ENCODE data around the gene SET.
"Not testable (repeated sequence)": the region's sequence is repeated elsewhere in the genome, so short reads cannot be mapped to it uniquely, and the experiment has no call there.

SET gene, protein sequence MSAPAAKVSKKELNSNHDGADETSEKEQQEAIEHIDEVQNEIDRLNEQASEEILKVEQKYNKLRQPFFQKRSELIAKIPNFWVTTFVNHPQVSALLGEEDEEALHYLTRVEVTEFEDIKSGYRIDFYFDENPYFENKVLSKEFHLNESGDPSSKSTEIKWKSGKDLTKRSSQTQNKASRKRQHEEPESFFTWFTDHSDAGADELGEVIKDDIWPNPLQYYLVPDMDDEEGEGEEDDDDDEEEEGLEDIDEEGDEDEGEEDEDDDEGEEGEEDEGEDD

GRCh38 chr9:128688501-128689292 is at the start of gene SET:
SET (plus strand) TSS chr9:128689222; CDS start chr9:128689583, 361 bp downstream.
- DNase-seq = peak; percentile 83 to 89

GRCh38 chr9:128640603-128641002 is 48.4 kb upstream of the SET start:
- no peak for DNase-seq

GRCh38 chr9:128642675-128643245 is 46.3 kb upstream of the SET start:
- no peak for DNase-seq

DNA sequence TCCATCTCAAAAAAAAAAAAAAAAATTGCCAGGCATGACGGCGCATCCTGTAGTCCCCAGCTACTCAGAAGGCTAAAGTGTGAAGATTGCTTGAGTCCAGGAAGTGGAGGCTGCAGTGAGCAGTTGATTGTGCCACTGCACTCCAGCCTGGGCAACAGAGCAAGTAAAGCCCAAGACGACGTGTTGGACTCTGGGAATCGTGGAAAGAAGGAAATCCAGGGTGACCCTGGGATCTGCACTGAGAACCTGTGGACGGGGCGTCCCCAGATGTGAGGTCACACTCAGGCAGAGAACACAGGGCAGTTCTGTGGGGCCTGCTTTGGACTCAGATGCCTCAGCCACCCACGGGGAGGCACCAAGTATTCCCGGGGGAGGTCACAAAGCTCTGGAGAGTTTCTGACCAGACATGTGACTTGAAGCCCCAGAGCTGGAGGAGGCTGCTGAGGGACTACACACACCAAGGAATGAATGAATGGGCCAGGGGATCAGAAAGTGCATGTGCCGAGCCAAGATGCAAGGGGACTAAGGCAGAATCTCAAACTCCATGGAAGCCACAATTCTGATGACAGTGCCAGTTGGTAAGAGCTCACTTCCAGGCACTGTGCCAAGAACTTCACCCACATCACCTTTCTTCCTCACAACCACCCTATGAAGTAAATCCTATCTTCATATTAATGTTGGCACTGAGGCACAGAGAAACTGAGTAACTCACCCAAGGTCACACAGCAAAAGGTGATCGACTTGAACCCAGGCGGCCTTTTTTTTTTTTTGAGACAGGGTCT is 45.3 kb upstream of the SET start:
- no peak for DNase-seq

GRCh38 chr9:128648206-128648605 is 40.8 kb upstream of the SET start:
- DNase-seq = not testable (repeated sequence)

DNA sequence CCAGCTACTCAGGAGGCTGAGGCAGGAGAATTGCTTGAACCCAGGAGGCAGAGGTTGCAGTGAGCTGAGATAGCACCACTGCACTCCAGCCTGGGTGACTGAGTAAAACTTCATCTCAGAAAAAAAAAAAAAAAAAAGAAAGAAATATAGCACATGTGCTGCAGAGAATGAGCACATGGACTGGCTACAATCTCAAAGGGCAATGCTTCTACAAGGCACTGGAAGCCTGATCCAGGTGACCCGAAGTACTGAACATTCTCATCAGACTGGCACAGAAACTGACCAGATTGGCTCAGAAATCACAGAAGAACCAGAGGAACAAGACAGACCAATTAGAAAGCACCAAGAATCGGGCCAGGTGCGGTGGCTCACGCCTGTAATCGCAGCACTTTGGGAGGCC is 37.2 kb upstream of the SET start:
- DNase-seq = no peak

DNA sequence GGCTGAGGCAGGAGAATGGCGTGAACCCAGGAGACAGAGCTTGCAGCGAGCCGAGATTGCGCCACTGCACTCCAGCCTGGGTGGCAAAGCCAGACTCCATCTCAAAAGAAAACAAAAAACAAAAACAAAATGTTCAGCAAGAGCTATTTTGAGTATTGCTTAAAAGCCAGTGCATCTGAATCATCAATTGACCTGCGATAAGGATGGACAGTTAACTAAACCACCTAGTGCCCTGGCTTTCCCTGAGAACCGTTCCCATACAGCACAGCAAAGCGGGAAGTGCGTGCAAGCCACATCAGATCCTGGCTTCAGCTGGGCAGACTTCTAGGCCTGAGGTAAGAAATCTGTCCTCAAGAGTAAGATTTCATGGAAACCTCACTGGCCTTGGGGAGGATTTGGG is 35.1 kb upstream of the SET start:
- no peak for DNase-seq

DNA sequence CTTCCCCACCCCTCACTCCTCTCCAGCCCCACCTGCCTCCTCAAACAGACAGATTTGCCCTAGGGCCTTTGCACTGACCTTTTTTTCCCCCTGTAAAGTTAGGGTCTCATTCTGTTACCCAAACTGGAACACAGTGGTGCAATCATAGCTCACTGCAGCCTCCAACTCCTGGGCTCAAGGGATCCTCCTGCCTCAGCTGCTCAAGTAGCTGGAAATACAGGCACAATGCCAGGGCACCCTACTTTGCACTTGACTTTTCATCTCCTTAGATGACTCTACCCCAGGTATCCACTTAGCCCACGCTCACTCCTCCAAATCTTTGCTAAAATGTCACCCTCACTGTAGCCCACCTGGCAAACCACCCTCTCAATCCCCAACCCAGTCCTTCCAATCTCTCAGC is 34.5 kb upstream of the SET start:
- DNase-seq = no peak

DNA sequence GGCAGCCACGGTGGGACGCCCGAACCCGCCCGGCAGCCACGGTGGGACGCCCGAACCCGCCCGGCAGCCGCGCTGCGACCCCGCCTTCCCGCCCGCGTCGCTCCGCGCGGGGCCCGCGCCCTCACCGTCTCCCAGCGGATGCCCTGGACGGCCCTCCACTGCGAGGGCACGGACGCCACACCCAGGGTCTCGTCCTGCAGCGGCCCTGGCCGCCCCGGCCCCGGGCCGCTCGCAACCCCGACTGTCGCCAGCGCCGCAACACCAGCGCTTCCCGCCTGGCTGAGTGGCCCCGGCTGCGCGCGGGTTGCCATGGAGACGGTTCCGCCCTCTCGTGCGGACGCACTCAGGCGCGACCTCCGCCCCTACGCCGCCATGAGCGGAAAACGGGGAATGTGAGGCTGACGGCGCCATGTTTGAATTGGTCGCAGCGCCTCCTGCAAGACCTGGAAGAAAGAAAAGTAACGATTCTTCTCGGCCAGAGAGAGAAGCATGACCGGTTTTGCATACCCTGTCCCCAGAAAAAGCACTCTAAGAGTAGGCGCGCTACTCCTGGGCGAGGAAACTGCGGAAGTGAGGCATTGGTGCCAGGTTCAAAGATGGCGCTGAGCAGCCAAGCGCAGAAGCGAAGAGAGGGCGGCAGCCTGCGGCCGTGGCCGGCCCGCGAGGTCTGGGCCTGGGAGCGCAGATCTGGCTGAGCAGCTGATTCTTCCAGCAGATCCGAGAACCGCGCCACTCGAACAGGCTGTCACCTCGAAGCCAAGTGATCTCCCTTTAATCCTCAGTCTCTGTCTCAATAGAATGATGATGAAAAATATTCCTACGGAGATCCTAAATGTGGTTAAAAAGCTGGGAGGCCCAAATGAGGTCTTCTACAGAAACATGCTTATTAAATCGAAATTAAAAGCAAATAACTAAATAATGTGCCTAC is 32.3 kb upstream of the SET start, which contains the start of gene DYNC2I2:
DYNC2I2 (minus strand) TSS at position 432 of the 928 bp plus-strand sequence; CDS start at position 311, 121 bp downstream.
- peak; percentile 83 to 88 for DNase-seq

GRCh38 chr9:128657344-128657704 is 31.7 kb upstream of the SET start:
- no peak for DNase-seq

DNA sequence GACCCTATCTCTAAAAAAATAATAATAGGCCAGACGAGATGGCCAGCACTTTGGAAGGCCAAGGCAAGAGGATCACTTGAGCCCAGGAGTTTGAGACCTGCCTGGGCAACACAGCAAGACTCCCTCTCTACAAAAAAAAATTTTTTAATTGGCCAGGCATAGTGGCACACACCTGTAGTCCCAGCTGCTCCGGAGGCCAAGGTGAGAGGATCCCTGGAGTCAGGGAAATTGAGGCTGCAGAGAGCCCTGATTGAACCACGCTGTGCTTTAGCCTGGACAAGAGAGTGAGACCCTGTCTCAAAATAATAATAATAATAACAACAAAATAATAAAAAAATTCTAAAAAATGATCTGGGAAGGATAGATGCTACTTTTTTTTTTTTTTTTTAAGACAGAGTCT is 31.2 kb upstream of the SET start:
- no peak for DNase-seq

DNA sequence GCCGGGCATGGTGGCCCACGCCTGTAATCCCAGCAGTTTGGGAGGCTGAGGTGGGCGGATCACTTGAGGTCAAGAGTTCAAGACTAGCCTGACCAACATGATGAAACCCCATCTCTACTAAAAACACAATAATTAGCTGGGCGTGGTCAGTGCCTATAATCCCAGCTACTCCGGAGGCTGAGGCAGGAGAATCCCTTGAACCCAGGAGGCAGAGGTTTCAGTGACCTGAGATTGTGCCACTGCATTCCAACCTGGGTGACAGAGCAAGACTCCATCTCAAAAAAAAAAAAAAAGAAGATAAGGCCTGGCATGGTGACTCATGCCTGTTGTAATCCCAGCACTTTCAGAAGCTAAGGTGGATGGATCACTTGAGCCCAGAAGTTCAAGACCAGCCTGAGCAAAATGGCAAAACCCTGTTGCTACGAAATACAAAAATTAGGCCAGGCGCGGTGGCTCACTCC is 22.5 kb upstream of the SET start:
- DNase-seq = not testable (repeated sequence)

DNA sequence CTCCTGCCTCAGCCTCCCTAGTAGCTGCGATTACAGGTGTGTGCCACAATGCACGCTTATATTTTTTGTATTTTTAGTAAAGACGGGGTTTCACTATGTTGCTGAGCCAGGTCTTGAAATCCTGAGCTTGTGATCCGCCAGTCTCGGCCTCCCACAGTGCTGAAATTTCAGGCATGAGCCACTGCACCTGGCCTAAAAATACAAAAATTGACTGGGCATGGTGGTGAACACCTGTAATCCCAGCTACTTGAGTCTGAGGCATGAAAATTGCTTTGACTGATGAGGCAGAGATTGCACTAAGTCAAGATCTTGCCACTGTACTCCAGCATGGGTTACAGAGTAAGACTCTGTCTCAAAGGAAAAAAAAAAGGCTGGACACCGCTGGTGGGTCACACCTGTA is 19.2 kb upstream of the SET start:
- DNase-seq = no peak

- no peak for DNase-seq
Observed at GRCh38 chr9:128675382-128675781, 13.6 kb upstream of the SET start.

DNA sequence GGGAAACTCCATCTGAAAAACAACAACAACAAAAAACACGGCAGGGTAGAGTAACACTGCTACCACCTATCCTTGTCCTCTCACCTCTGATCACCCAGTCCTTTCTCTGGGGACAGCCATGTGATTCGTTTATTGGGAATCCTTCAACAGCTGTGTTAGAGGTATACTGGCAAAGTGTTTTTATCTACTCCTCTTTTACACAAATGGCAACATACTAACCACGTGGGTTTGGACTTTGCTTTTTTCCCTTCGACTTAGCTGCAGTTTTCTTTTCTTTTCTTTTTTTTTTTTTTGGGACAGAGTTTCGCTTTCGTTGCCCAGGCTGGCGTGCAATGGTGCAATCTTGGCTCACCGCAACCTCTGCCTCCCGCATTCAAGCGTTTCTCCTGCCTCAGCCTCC is 11.2 kb upstream of the SET start:
- no peak for DNase-seq

DNA sequence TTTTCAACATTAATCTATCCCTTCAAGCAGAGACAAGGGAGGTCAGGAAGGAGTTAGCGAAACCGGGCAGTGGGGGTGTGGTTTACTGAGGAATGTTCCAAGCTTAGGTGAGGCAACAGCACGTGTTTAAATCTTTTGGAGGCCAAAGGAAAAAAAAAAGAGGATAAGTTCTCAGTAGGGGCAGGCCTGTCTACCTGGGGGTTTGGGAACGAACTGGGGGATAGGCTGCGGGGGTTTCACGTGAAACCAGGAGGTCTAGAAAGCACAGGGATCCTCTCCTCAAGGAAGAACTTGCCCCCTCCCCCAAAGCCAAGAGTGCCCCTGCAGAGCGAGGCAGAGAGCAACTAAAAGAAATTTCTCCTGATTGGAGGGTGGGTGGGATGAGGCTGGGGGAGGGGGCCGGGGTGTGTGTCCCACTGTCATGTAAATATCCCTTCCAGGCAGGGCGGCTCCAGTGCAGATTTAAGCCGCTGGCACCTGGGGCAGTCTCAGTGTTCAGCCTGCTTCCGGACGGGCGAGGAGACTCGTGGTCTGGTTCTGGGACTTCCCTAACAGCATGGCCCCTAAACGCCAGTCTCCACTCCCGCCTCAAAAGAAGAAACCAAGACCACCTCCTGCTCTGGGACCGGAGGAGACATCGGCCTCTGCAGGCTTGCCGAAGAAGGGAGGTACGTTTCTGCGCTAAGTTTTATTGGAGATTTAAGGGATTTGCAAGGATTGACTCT is 5.5 kb upstream of the SET start:
- no peak for DNase-seq

GRCh38 chr9:128684065-128684324 is 5.0 kb upstream of the SET start:
- DNase-seq = no peak

GRCh38 chr9:128684325-128685199 is 4.5 kb upstream of the SET start:
- DNase-seq = peak; percentile 12 to 30

- DNase-seq = no peak
Observed at GRCh38 chr9:128685636-128686489, 3.2 kb upstream of the SET start.

Measured in hippocampal formation (tissue), 2 donors.